Right ventricle myocardium superior (tissue), 1 donor: ENCODE data around the gene BUD23. TPM values are rescaled to one million over a fixed set of nuclear protein-coding genes. Genes with fewer than 3 reads are reported as not detected.
"Not testable (repeated sequence)": the region's sequence is repeated elsewhere in the genome, so short reads cannot be mapped to it uniquely, and the experiment has no call there.

Source experiments
- ATAC-seq: fragments of 200-7000 bp; cut with Tn5 transposase; one replicate; pipeline ENCODE4 v1.9.1; 2020; ENCODE audit warnings: mild to moderate bottlenecking; ENCODE audit not compliant: poor library complexity
- DNase-seq: peaks from one replicate; pipeline ENCODE4 v3.0.0-alpha.2; 2020
- intact Hi-C: fragments of 100-400 bp; cut with DNase I; formaldehyde crosslinking; loops from one replicate; pipeline ENCODE4 v1.11.2; 2022
- long read RNA-seq: library from polyadenylated mRNA; unstranded; transcript quantifications from one replicate; pipeline ENCODE4 v2.0.0, GENCODE V29; 2021
- total RNA-seq: library from RNA; stranded (reverse); fragmentation: NEBNext Ultra II Directional; extraction: Animal tissue kit (Norgen Biotek cat#: 25700); gene quantifications from one replicate; pipeline ENCODE4 v1.2.1, GENCODE V29; 2021
- donor health status: DM: no; HTN: yes; CAD: no; lungs with severe emphysema.

BUD23 gene
- total RNA-seq: 74.8 TPM
- long read RNA-seq, transcript BUD23-206 (12 exons, 1,260 nt): minor isoform, 6 of 95 reads
- long read RNA-seq, transcript BUD23-201 (12 exons, 1,230 nt): major isoform, 74 of 95 reads
- long read RNA-seq, partial matches to known transcripts: 6 of 95 reads
- long read RNA-seq, other reads (novel, unspliced or antisense): 6 of 95 reads

DNA sequence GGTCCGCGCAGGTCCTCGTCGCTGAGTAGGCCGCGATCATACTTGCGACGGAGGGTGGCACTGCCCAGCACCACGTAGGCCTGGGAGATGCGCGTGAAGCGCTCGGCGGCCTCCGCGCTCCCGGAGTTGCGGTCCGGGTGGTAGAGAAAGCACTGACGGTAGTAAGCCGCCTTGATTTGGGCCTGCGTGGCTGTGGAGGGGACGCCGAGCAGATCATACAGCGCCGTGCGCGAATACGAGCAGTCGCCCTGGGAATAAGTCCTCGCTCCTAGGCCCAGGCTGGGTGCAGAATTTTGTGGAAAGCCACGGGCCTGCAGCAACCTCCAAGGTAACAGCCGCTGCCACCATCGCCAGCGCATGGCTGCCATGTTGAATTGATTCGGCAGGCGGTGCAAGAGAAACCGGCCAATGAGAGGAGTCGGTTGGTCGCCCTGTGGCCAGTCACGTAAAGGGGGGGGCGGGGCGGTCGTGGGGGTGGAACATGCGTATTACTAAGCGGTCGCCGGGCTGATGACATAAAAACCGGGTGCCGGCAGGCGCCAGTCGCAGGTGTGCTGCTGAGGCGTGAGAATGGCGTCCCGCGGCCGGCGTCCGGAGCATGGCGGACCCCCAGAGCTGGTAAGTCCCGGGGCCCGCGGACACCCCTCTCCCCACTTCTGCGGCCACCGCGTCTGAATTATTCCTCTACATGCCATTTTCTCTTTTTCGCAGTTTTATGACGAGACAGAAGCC lies at the start of gene BUD23, which contains the start of gene DNAJC30:
BUD23 (plus strand) TSS at position 542 of the 732 bp plus-strand sequence; CDS start at position 571, 29 bp downstream.
DNAJC30 (minus strand) TSS at position 398 of the 732 bp plus-strand sequence; CDS start at position 368, 30 bp downstream.
- intact Hi-C loops: no loop called here

DNA sequence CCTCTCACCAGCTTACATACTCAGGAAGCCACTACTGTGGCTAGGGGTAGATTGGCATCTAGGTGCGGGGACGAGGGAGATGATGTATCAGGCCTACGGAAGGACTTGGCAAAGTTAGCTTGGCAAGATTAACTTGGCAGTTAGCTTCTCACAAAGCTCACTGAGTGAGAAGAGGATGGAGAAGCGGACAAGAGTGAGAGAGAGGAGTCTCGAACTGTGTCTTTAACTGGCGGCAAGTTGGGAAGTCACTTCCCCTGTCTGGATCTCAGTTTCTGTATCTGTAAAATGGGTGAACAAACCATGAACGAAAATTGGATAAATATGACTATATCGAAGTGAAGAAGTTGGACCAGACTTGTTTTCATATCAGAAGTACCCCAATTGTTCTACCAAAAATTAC lies 49.6 kb upstream of the BUD23 start:
- intact Hi-C loops: no loop called here
- ATAC-seq: no peak

More for the DNA sequence above, at the start of gene BUD23, which contains the start of gene DNAJC30:
- ATAC-seq (peak; percentile 98), DNase-seq (peak; percentile 98)

DNA sequence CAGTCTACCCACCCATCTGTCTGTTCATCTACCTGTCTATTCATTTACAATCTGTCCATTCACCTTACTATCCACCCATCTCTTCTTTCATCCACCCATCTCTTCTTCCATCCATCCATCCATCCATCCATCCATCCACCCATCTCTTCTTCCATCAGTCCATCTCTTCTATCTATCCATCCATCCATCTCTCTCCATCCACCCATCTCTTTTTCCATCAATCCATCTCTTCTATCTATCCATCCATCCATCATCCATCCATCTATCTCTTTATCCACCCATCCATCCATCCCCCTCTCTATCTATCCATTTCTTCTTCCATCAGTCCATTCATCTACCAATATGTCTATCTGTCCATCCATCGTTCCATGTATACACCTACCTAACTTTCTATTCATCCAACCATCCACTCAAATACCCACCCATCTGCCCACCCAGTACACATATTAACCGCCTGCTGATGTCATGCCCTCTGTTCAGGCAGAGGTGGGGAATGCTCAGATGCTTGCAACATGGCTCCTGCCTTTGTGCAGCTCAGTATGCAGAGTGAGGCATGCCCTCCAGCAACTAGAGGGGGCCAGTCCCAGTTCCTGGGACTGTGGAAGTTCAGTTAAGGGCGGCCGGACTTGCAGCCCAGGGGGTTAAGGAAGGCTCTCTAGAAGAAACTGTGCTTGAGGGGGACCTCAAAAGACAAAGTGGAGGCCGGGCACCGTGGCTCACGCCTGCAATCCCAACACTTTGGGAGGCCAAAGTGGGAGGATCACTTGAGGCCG lies 47.8 kb upstream of the BUD23 start:
- DNase-seq (no peak), ATAC-seq (no peak)
- intact Hi-C loops: no loop called here

More for the DNA sequence above, 49.6 kb upstream of the BUD23 start:
- no peak for DNase-seq

DNA sequence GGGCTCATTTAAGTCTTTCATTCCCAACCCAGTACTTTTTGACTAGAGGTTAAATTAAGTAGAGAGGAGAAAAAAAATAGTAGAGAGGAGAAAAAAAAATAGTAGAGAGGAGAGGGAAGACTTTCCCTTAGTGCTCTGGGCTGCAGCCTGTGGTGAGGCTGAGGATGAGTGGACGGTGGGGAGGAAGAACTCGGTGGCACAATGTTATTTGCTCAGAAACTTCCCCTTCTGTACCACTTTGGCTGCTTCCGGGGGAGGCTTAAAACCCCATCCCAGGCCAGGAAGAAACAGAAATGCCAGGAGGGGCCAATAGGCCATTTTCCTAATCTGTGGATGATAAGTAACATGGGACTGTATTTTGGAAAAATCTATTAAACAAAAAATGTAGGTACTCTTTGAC lies 44.5 kb upstream of the BUD23 start:
- intact Hi-C loops: no loop called here
- ATAC-seq: no peak
- peak; percentile 3 for DNase-seq

DNA sequence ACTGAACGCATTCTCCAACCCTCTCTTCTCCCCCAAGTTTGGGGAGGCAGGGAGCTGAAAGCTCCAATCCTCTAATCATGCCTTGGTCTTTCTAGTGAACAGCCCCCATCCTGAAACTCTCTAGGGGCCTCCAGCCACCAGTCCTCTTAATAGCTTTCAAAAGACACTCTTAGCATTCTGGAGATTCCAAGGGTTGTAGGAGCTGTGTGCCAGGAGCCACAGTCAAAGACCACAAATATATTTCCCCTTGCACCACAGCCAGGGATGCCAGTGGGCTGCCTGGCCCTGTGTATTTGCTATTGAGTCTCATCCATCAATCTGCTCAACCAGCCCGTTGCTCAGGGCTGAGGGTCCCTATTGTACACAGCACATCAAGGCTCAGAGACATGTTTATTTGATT lies 40.6 kb upstream of the BUD23 start:
- intact Hi-C loops: no loop called here
- ATAC-seq (no peak), DNase-seq (no peak)

DNA sequence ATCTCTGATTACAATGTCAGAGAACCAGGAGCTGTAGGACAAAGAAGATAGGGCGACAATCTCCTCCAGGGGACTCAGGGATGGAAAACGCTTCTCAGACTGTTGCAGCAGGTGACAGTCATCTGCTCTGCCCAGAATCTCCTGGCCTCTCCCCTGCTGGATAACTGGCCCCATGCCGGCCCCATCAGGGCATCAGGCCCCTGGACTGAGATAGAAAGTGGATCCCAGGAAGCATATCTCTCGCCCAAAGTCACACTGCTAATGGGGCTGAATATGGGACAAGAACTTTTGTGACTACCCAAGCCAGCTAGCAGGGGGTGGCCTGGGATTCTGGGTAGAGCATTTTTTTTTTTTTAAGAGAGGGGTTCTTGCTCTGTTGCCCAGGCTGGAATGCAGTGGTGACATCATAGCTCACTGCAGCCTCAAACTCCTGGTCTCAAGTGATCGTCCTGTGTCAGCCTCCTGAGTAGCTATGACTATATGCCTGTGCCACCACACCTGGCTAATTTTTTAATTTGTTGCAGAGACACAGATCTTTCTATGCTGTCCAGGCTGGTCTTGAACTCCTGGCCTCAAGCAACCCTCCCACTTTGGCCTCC lies 38.6 kb upstream of the BUD23 start:
- DNase-seq: no peak
- ATAC-seq: no peak
- intact Hi-C loops: no loop called here

DNA sequence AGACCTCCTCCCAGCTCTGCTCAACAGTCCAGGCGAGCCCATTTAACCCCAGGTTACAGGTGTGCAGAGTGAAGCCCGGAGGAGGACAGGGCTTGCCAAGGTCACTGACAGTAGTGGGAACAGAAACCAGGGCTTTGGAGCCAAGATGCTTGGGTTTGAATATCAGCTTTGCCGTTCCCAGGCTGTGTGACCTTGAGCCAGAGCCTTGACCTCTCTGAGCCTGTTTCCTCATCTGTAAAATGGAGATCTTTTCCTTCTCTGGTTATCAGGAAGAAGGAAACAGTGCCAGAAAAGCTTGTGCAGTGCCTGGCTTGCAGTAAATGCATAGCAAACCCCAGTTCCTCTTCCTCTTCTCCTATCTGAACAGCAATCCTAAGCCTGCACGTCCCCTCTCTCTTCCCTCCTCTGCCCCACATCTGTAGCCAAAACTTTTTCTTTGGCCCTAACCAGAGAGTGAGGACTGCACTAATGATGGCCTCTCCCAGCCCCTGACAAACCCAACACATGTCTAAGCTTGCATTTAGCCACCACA lies 37.7 kb upstream of the BUD23 start:
- DNase-seq (no peak), ATAC-seq (no peak)
- intact Hi-C loops: no loop called here

- intact Hi-C loops: no loop called here
- DNase-seq (no peak), ATAC-seq (no peak)
Observed at GRCh38 chr7:73646785-73647724, 36.3 kb upstream of the BUD23 start.

DNA sequence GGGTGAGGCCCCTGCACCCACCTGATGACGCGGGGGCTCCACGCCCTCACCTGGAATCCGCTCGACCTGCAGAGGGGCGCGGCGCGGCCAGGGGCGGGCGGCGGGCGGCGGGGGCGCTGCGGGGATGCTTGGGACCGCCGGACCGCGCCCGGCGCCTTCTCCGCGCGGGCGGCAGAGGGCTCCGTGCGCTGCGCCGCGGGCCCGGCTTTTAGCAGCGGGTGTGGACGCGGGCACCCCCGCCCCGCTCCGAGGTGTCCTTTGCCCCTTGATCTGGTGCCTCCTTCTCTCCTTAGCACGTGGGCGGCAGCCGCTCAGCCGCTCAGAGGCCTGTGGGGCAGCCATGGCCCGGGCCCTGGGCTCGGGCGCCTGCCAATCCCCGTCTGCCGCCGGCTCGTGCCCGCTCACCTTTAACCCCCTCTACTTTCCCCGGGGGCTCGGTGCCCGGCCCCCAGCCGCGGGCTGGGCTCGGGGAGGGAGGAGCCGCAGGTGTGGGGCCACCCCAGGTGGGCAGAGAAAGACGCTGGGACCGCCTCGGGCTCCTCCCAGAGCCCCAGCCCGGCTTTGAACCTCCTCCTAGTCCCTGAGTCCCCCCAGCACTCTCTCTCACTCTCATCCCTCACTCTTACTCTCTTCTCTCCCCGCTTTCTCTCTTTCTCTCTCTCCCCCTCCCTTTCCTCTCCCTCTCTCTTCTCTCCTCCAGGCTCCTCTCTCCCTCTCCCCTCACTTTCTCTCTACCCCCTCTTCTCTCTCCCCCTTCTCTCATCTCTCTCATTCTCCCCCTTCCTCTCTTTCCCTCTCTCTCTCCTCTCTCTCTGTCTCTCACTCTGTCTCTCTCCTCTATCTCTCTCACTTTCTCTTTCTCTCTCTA lies 35.4 kb upstream of the BUD23 start:
- intact Hi-C loops: no loop called here
- DNase-seq (no peak), ATAC-seq (peak; percentile 61)

- intact Hi-C loops: no loop called here
- DNase-seq (no peak), ATAC-seq (no peak)
Observed at GRCh38 chr7:73648593-73649332, 34.6 kb upstream of the BUD23 start.

GRCh38 chr7:73649576-73649975 lies 33.8 kb upstream of the BUD23 start:
- intact Hi-C loops: no loop called here
- DNase-seq (peak; percentile 10), ATAC-seq (no peak)

- intact Hi-C loops: no loop called here
- DNase-seq (no peak), ATAC-seq (no peak)
Observed at GRCh38 chr7:73650524-73650923, 32.9 kb upstream of the BUD23 start.

DNA sequence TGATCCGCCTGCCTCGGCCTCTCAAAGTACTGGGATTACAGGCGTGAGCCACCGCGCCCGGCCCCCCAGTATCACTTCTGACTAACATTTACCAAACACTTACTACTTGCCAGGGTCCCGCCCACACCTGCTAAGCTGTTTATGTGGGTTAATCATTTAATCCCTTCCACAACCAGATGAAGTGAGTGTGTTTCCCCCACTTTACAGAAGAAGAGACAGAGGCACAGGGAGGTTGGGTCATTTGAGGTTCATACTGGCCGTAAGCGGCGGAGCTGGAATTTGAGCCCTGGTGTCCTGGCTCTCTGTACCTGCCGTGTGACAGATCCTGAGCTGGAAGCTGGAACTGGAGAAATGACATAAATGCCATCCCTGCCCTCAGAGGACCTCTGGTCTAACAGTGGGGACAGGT lies 30.9 kb upstream of the BUD23 start:
- ATAC-seq: no peak
- intact Hi-C loops: no loop called here
- DNase-seq: no peak

GRCh38 chr7:73655309-73655708 lies 28.1 kb upstream of the BUD23 start:
- DNase-seq, intact Hi-C loops, ATAC-seq: not testable (repeated sequence)

DNA sequence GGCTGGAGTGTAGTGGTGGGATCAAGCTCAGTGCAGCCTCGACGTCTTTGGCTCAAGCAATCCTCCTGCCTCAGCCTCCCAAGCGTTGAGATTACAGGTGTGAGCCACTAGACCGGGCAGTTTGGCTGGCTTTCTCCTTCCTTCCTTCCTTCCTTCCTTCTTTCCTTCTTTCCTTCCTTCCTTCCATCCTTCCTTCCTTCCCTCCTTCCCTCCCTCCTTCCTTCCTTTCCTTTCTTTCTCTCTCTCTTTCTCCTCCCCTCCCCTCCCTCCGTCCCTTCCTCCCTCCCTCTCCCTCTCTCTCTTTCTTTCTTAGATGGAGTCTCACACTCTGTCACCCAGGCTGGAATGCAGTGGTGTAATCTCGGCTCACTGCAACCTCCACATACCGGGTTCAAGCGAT lies 23.4 kb upstream of the BUD23 start:
- intact Hi-C loops: no loop called here
- ATAC-seq: no peak
- no peak for DNase-seq

- DNase-seq, intact Hi-C loops, ATAC-seq: not testable (repeated sequence)
Observed at GRCh38 chr7:73660594-73660993, 22.8 kb upstream of the BUD23 start.
